Tibial nerve (tissue), 3 donors: ENCODE data around the gene ARHGAP35.

Source experiments
- POLR2A ChIP-seq, 2 donors: fragments of 450-650 bp; IDR thresholded peaks; one replicate each; pipeline ENCODE4 v1.6.1; 2017; ENCODE audit warnings: antibody characterized with exemption in 2 of 2, mild to moderate bottlenecking in 2 of 2, moderate library complexity in 2 of 2
- TF ChIP-seq, protein P1 (sequence below), 5 experiments: fragments of 200-600 bp in 3 of 5; fragments of 450-650 bp in 2 of 5; sonication (generic) in 3 of 5; IDR thresholded peaks; one replicate each; pipeline ENCODE4 v1.5.1; 2016 to 2019; ENCODE audit warnings: antibody characterized with exemption in 5 of 5, mild to moderate bottlenecking in 3 of 5, moderate library complexity in 2 of 5

DNA sequence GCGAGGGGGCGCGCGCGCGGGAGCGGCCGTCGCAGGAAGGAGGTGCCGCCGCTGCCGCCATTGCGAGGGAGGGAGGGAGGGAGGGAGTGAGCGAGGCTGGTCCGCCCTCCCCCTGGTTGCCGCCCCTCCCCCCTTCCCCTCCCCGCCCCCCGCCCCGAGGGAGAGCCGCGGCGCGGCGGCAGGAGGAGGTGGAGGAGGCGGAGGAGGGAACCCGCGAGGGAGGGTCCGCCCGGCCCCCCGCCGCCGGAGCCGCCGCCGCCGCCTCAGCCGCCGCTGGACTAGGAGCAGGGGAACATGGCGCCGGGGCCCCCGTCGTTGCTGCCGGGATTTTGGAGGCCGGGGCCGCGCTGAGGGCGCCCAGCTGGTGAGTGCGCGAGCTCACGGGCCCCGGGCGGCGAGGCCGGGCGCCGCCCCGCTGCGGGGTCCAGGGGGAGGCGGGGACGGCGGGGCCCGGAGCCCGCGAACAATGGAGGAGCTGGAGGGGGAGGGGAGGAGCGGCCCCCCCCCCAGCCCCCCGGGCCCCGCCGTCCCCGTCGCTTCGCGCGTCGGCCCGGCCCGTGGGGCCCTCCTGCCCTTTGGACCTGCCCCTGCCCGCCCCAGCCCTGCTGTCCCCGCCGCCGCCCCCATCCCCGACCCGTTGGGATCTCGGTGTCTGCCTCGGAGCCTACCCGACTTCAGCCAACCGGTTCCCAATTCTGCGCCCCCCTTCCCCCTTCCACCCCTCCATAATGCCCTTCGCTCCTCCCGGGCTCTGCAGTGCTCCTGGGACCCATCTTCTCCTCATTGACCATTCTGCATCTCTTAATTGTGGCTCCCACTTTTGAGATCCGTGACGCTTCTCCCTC is at the start of gene ARHGAP35:
- TF ChIP-seq, protein P1, sequence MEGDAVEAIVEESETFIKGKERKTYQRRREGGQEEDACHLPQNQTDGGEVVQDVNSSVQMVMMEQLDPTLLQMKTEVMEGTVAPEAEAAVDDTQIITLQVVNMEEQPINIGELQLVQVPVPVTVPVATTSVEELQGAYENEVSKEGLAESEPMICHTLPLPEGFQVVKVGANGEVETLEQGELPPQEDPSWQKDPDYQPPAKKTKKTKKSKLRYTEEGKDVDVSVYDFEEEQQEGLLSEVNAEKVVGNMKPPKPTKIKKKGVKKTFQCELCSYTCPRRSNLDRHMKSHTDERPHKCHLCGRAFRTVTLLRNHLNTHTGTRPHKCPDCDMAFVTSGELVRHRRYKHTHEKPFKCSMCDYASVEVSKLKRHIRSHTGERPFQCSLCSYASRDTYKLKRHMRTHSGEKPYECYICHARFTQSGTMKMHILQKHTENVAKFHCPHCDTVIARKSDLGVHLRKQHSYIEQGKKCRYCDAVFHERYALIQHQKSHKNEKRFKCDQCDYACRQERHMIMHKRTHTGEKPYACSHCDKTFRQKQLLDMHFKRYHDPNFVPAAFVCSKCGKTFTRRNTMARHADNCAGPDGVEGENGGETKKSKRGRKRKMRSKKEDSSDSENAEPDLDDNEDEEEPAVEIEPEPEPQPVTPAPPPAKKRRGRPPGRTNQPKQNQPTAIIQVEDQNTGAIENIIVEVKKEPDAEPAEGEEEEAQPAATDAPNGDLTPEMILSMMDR (IDR thresholded peaks at IDR 0.05) = no peak
- TF ChIP-seq POLR2A (IDR thresholded peaks at IDR 0.05) = no peak
